HEK293 (cell line): ENCODE data around the gene TBXA2R.

Experiments
- CTCF ChIA-PET: fragments of 350-600 bp; formaldehyde crosslinking; extraction: SDS; loops from one replicate; lab custom pipeline; 2021; ENCODE audit warnings: antibody characterized with exemption; lab: Yijun Ruan, JAX
- POLR2A ChIA-PET: fragments of 300-600 bp; formaldehyde crosslinking; extraction: SDS; loops from one replicate; lab custom pipeline; 2020; ENCODE audit warnings: antibody characterized with exemption, inconsistent platforms; lab: Yijun Ruan, JAX
- H3K27ac ChIP-seq: fragments of 200-500 bp; sonication (Bioruptor generic); 2 replicates; pipeline ENCODE4 v1.5.1; 2014; ENCODE audit warnings: low read depth, low read length, control low read depth, inconsistent platforms; ENCODE audit errors: extremely low read depth
- H3K36me3 ChIP-seq, 2 experiments: fragments of 200-500 bp in 1 of 2; sonication (Bioruptor generic) in 1 of 2; 1 replicate in 1 of 2; 2 replicates in 1 of 2; pipeline ENCODE4 v1.5.1; 2014 to 2017; ENCODE audit warnings: inconsistent platforms in 2 of 2, low read length in 2 of 2; ENCODE audit not compliant: control insufficient read depth in 2 of 2, insufficient read depth in 1 of 2
- H3K4me1 ChIP-seq: fragments of 200-500 bp; sonication (Bioruptor generic); 2 replicates; pipeline ENCODE4 v1.5.1; 2014; ENCODE audit warnings: mild to moderate bottlenecking, low read length, inconsistent platforms; ENCODE audit not compliant: control insufficient read depth, insufficient read depth
- H3K4me3 ChIP-seq: 2 replicates; pipeline ENCODE4 v1.5.1; 2011; ENCODE audit warnings: low read depth, mild to moderate bottlenecking, control low read depth, low read length, moderate library complexity
- H3K9me3 ChIP-seq: fragments of 200-500 bp; sonication (Bioruptor generic); 2 replicates; pipeline ENCODE4 v1.5.1; 2014; ENCODE audit warnings: low read depth, low read length, inconsistent platforms; ENCODE audit not compliant: control insufficient read depth, insufficient read depth
- INSM2 ChIP-seq: fragments of 450-650 bp; formaldehyde crosslinking; IDR thresholded peaks from 2 replicates; pipeline ENCODE4 v1.5.1; 2016; ENCODE audit warnings: missing biosample characterization, missing genetic modification characterization
- KLF1 ChIP-seq: fragments of 450-650 bp; formaldehyde crosslinking; IDR thresholded peaks from 2 replicates; pipeline ENCODE4 v1.5.1; 2016; ENCODE audit warnings: missing biosample characterization, missing genetic modification characterization
- KLF8 ChIP-seq: fragments of 450-650 bp; formaldehyde crosslinking; IDR thresholded peaks from 2 replicates; pipeline ENCODE4 v1.5.1; 2016; ENCODE audit warnings: missing biosample characterization, missing genetic modification characterization
- MEIS1 ChIP-seq: sonication (generic); formaldehyde crosslinking; IDR thresholded peaks from 2 replicates; pipeline ENCODE4 v1.8.1; 2022; ENCODE audit warnings: missing genetic modification reagents, mild to moderate bottlenecking, borderline replicate concordance
- MZF1 ChIP-seq: fragments of 450-650 bp; formaldehyde crosslinking; IDR thresholded peaks from 2 replicates; pipeline ENCODE4 v1.5.1; 2017; ENCODE audit warnings: missing biosample characterization, missing genetic modification characterization, borderline replicate concordance
- ZBTB20 ChIP-seq: fragments of 450-650 bp; formaldehyde crosslinking; IDR thresholded peaks from 2 replicates; pipeline ENCODE4 v1.5.1; 2016; ENCODE audit warnings: missing biosample characterization, missing genetic modification characterization
- ZBTB8A ChIP-seq: fragments of 450-650 bp; formaldehyde crosslinking; IDR thresholded peaks from 2 replicates; pipeline ENCODE4 v1.5.1; 2016; ENCODE audit warnings: missing biosample characterization, missing genetic modification characterization
- ZNF184 ChIP-seq: fragments of 450-650 bp; IDR thresholded peaks from 2 replicates; pipeline ENCODE4 v1.5.1; 2018; ENCODE audit warnings: missing biosample characterization, mild to moderate bottlenecking, missing genetic modification characterization
- ZNF19 ChIP-seq: fragments of 450-650 bp; formaldehyde crosslinking; IDR thresholded peaks from 2 replicates; pipeline ENCODE4; 2016; ENCODE audit warnings: missing biosample characterization, missing genetic modification characterization, low read depth
- ZNF223 ChIP-seq: fragments of 450-650 bp; formaldehyde crosslinking; IDR thresholded peaks from 2 replicates; pipeline ENCODE4 v1.5.1; 2016; ENCODE audit warnings: missing biosample characterization, missing genetic modification characterization
- ZNF24 ChIP-seq: fragments of 450-650 bp; formaldehyde crosslinking; IDR thresholded peaks from 2 replicates; pipeline ENCODE4 v1.5.1; 2016; ENCODE audit warnings: missing biosample characterization, missing genetic modification characterization
- ZNF302 ChIP-seq: fragments of 450-650 bp; formaldehyde crosslinking; IDR thresholded peaks from 2 replicates; pipeline ENCODE4 v1.5.1; 2016; ENCODE audit warnings: missing biosample characterization, missing genetic modification characterization, low read depth
- ZNF404 ChIP-seq: fragments of 450-650 bp; formaldehyde crosslinking; IDR thresholded peaks from 2 replicates; pipeline ENCODE4 v1.5.1; 2017; ENCODE audit warnings: missing biosample characterization, missing genetic modification characterization
- ZNF48 ChIP-seq: fragments of 450-650 bp; formaldehyde crosslinking; IDR thresholded peaks from 2 replicates; pipeline ENCODE4 v1.5.1; 2016; ENCODE audit warnings: missing biosample characterization, missing genetic modification characterization
- ZNF529 ChIP-seq: fragments of 450-650 bp; formaldehyde crosslinking; IDR thresholded peaks from 2 replicates; pipeline ENCODE4 v1.5.1; 2017; ENCODE audit warnings: missing genetic modification characterization, missing biosample characterization; ENCODE audit not compliant: insufficient replicate concordance
- ZNF555 ChIP-seq: fragments of 450-650 bp; formaldehyde crosslinking; conservative IDR thresholded peaks from 2 replicates; pipeline ENCODE4 v1.5.1; 2017; ENCODE audit warnings: missing biosample characterization, mild to moderate bottlenecking, missing genetic modification characterization, inconsistent platforms
- ZNF561 ChIP-seq: fragments of 450-650 bp; IDR thresholded peaks from 2 replicates; pipeline ENCODE4 v1.5.1; 2018; ENCODE audit warnings: missing biosample characterization, missing genetic modification characterization, borderline replicate concordance
- ZNF629 ChIP-seq: fragments of 450-650 bp; formaldehyde crosslinking; IDR thresholded peaks from 2 replicates; pipeline ENCODE4 v1.5.1; 2017; ENCODE audit warnings: missing biosample characterization, missing genetic modification characterization
- ZNF658 ChIP-seq: fragments of 450-650 bp; formaldehyde crosslinking; IDR thresholded peaks from 2 replicates; pipeline ENCODE4; 2016; ENCODE audit warnings: missing biosample characterization, missing genetic modification characterization
- ZNF701 ChIP-seq: fragments of 450-650 bp; formaldehyde crosslinking; IDR thresholded peaks from 2 replicates; pipeline ENCODE4 v1.5.1; 2016; ENCODE audit warnings: missing biosample characterization, missing genetic modification characterization
- ZNF768 ChIP-seq: fragments of 450-650 bp; formaldehyde crosslinking; IDR thresholded peaks from 2 replicates; pipeline ENCODE4 v1.5.1; 2018; ENCODE audit warnings: missing biosample characterization, mild to moderate bottlenecking, missing genetic modification characterization
- ZNF777 ChIP-seq: fragments of 450-650 bp; formaldehyde crosslinking; IDR thresholded peaks from 2 replicates; pipeline ENCODE4 v1.5.1; 2017; ENCODE audit warnings: missing biosample characterization, missing genetic modification characterization, borderline replicate concordance
- ZSCAN30 ChIP-seq: fragments of 450-650 bp; IDR thresholded peaks from 2 replicates; pipeline ENCODE4 v1.5.1; 2018; ENCODE audit warnings: missing biosample characterization, mild to moderate bottlenecking, missing genetic modification characterization, moderate library complexity
- TF ChIP-seq, protein P1 (sequence below): fragments of 450-650 bp; formaldehyde crosslinking; IDR thresholded peaks from 2 replicates; pipeline ENCODE4 v1.5.1; 2016; ENCODE audit warnings: missing biosample characterization, missing genetic modification characterization
- TF ChIP-seq, protein P2 (sequence below): fragments of 450-650 bp; formaldehyde crosslinking; IDR thresholded peaks from 2 replicates; pipeline ENCODE4 v1.5.1; 2016; ENCODE audit warnings: missing biosample characterization, missing genetic modification characterization, borderline replicate concordance
- TF ChIP-seq, protein P3 (sequence below): fragments of 450-650 bp; formaldehyde crosslinking; IDR thresholded peaks from 2 replicates; pipeline ENCODE4 v1.5.1; 2016; ENCODE audit warnings: missing biosample characterization, missing genetic modification characterization

The TBXA2R gene

GRCh38 chr19:3652422-3652821, 45.7 kb upstream of the TBXA2R start:
- Histone ChIP-seq H3K9me3 (no peaks in the 10 kb centered on the region), H3K27ac (no peak overlapping the region), H3K4me1 (no peaks in the 10 kb centered on the region), H3K36me3 (peaks cover 0 to 45% of the 10 kb centered on the region in 2 experiments; a peak in 2 of 3 replicates), H3K4me3 (no peak overlapping the region)
- TF ChIP-seq, protein P1, sequence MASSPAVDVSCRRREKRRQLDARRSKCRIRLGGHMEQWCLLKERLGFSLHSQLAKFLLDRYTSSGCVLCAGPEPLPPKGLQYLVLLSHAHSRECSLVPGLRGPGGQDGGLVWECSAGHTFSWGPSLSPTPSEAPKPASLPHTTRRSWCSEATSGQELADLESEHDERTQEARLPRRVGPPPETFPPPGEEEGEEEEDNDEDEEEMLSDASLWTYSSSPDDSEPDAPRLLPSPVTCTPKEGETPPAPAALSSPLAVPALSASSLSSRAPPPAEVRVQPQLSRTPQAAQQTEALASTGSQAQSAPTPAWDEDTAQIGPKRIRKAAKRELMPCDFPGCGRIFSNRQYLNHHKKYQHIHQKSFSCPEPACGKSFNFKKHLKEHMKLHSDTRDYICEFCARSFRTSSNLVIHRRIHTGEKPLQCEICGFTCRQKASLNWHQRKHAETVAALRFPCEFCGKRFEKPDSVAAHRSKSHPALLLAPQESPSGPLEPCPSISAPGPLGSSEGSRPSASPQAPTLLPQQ: no peak
- TF ChIP-seq ZNF48 (tag by site-specific recombination): no peak
- TF ChIP-seq ZNF404 (tag by site-specific recombination): no peak
- TF ChIP-seq INSM2 (tag by site-specific recombination): no peak
- no peak for TF ChIP-seq KLF1
- TF ChIP-seq ZNF777: no peak
- no peak for TF ChIP-seq ZNF223 (tag by site-specific recombination)
- TF ChIP-seq, protein P2, sequence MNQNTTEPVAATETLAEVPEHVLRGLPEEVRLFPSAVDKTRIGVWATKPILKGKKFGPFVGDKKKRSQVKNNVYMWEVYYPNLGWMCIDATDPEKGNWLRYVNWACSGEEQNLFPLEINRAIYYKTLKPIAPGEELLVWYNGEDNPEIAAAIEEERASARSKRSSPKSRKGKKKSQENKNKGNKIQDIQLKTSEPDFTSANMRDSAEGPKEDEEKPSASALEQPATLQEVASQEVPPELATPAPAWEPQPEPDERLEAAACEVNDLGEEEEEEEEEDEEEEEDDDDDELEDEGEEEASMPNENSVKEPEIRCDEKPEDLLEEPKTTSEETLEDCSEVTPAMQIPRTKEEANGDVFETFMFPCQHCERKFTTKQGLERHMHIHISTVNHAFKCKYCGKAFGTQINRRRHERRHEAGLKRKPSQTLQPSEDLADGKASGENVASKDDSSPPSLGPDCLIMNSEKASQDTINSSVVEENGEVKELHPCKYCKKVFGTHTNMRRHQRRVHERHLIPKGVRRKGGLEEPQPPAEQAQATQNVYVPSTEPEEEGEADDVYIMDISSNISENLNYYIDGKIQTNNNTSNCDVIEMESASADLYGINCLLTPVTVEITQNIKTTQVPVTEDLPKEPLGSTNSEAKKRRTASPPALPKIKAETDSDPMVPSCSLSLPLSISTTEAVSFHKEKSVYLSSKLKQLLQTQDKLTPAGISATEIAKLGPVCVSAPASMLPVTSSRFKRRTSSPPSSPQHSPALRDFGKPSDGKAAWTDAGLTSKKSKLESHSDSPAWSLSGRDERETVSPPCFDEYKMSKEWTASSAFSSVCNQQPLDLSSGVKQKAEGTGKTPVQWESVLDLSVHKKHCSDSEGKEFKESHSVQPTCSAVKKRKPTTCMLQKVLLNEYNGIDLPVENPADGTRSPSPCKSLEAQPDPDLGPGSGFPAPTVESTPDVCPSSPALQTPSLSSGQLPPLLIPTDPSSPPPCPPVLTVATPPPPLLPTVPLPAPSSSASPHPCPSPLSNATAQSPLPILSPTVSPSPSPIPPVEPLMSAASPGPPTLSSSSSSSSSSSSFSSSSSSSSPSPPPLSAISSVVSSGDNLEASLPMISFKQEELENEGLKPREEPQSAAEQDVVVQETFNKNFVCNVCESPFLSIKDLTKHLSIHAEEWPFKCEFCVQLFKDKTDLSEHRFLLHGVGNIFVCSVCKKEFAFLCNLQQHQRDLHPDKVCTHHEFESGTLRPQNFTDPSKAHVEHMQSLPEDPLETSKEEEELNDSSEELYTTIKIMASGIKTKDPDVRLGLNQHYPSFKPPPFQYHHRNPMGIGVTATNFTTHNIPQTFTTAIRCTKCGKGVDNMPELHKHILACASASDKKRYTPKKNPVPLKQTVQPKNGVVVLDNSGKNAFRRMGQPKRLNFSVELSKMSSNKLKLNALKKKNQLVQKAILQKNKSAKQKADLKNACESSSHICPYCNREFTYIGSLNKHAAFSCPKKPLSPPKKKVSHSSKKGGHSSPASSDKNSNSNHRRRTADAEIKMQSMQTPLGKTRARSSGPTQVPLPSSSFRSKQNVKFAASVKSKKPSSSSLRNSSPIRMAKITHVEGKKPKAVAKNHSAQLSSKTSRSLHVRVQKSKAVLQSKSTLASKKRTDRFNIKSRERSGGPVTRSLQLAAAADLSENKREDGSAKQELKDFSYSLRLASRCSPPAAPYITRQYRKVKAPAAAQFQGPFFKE (tag by site-specific recombination): no peak
- no peak for TF ChIP-seq ZBTB8A (tag by site-specific recombination)
- TF ChIP-seq ZNF555 (tag by site-specific recombination): no peak
- TF ChIP-seq ZNF302: no peak
- no peak for TF ChIP-seq ZNF629 (tag by site-specific recombination)
- TF ChIP-seq ZSCAN30 (tag by site-specific recombination): no peak
- ChIA-PET CTCF (no interaction called here), POLR2A (no interaction called here)

DNA sequence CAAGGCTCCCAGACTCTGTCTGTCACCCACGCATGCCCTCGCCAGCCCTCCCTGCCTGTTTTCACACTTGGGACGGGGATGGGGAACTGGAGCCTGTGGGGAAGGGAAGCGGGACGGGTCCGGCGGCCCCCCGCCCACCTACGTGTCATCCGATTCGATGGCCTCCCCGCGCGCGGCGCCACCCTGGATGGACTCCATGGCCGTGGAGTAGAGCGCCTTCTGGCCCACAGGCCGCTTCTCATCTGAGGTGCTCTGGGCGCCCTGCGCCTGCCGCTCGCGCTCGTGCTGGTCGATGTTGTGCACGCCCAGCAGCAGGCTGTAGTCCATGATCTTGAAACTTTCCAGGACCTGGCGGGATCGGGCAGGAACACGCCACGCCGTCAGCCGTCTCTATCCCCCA, 45.0 kb upstream of the TBXA2R start:
- CTCF ChIA-PET: no interaction called here
- TF ChIP-seq MEIS1 (no peak), ZNF701 (tag by site-specific recombination) (no peak), ZBTB20 (tag by site-specific recombination) (no peak), ZNF529 (tag by site-specific recombination) (no peak), ZNF184 (tag by site-specific recombination) (no peak), ZNF658 (no peak), ZNF561 (tag by site-specific recombination) (no peak), ZNF19 (tag by site-specific recombination) (no peak), ZNF768 (no peak), MZF1 (tag by site-specific recombination) (no peak), KLF8 (tag by site-specific recombination) (no peak), ZNF24 (tag by site-specific recombination) (no peak)
- TF ChIP-seq, protein P3, sequence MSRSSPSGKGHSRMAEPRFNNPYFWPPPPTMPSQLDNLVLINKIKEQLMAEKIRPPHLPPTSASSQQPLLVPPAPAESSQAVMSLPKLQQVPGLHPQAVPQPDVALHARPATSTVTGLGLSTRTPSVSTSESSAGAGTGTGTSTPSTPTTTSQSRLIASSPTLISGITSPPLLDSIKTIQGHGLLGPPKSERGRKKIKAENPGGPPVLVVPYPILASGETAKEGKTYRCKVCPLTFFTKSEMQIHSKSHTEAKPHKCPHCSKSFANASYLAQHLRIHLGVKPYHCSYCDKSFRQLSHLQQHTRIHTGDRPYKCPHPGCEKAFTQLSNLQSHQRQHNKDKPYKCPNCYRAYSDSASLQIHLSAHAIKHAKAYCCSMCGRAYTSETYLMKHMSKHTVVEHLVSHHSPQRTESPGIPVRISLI (tag by site-specific recombination): no peak
- Histone ChIP-seq H3K36me3 (peaks cover 0 to 39% of the 10 kb centered on the region in 2 experiments; a peak in 1 of 3 replicates), H3K4me1 (no peaks in the 10 kb centered on the region), H3K4me3 (no peak overlapping the region), H3K9me3 (no peaks in the 10 kb centered on the region), H3K27ac (no peak overlapping the region)
- POLR2A ChIA-PET: no interaction called here
